Ishikawa (cell line): Measurements from ENCODE around the gene FXYD5.

ENCODE experiments used
- CEBPB ChIP-seq: IDR thresholded peaks from 2 replicates; pipeline ENCODE4 v1.6.1; 2012
- CREB1 ChIP-seq: IDR thresholded peaks from 2 replicates; pipeline ENCODE4 v1.6.1; 2012; ENCODE audit warnings: low read depth
- EGR1 ChIP-seq: IDR thresholded peaks from 2 replicates; pipeline ENCODE4 v1.6.1; 2012
- EP300 ChIP-seq: IDR thresholded peaks from 2 replicates; pipeline ENCODE4 v1.6.1; 2012; ENCODE audit warnings: borderline replicate concordance
- FOXM1 ChIP-seq: IDR thresholded peaks from 2 replicates; pipeline ENCODE4 v1.6.1; 2012; ENCODE audit warnings: low read depth, borderline replicate concordance
- NFIC ChIP-seq: IDR thresholded peaks from 2 replicates; pipeline ENCODE4 v1.6.1; 2012
- RAD21 ChIP-seq: IDR thresholded peaks from 2 replicates; pipeline ENCODE4 v1.6.1; 2012; ENCODE audit warnings: low read depth
- REST ChIP-seq: IDR thresholded peaks from 2 replicates; pipeline ENCODE4 v1.6.1; 2012; ENCODE audit warnings: low read depth, mild to moderate bottlenecking
- TAF1 ChIP-seq: IDR thresholded peaks from 2 replicates; pipeline ENCODE4 v1.6.1; 2012; ENCODE audit warnings: low read depth, mild to moderate bottlenecking
- TCF12 ChIP-seq: IDR thresholded peaks from 2 replicates; pipeline ENCODE4 v1.6.1; 2012; ENCODE audit warnings: low read depth
- TEAD4 ChIP-seq: IDR thresholded peaks from 2 replicates; pipeline ENCODE4 v1.6.1; 2012
- YY1 ChIP-seq: IDR thresholded peaks from 2 replicates; pipeline ENCODE4 v1.6.1; 2012; ENCODE audit warnings: low read depth
- ZBTB7A ChIP-seq: IDR thresholded peaks from 2 replicates; pipeline ENCODE4 v1.6.1; 2012; ENCODE audit warnings: low read depth
- TF ChIP-seq, protein P1 (sequence below): IDR thresholded peaks from 2 replicates; pipeline ENCODE4 v1.6.1; 2012
- TF ChIP-seq, protein P2 (sequence below): IDR thresholded peaks from 2 replicates; pipeline ENCODE4 v1.6.1; 2012

FXYD5 gene

DNA sequence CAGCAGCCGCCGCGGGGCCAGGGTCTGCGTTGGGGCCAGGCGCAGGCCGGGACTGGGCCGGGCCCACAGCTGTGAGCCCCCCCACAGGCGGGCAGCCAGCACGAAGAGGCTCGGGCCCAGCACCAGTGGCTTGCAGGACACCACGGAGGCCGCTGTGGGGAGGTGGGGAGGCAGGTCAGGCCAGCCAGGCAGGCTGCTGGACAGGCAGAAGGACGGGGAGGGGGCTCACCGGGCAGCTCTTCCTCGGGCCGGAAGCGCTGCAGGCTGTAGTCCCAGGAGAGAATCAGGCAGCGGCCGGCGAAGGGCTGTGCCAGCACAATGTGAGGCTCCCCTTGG lies 27.9 kb upstream of the FXYD5 start:
- no peak for TF ChIP-seq TEAD4
- TF ChIP-seq YY1 = no peak
- no peak for TF ChIP-seq CREB1
- TF ChIP-seq NFIC = no peak
- TF ChIP-seq, protein P1, sequence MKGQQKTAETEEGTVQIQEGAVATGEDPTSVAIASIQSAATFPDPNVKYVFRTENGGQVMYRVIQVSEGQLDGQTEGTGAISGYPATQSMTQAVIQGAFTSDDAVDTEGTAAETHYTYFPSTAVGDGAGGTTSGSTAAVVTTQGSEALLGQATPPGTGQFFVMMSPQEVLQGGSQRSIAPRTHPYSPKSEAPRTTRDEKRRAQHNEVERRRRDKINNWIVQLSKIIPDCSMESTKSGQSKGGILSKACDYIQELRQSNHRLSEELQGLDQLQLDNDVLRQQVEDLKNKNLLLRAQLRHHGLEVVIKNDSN = no peak
- TF ChIP-seq FOXM1 = no peak
- no peak for TF ChIP-seq EP300
- no peak for TF ChIP-seq RAD21
- no peak for TF ChIP-seq TCF12

- TF ChIP-seq EP300 = no peak
- no peak for TF ChIP-seq TEAD4
- no peak for TF ChIP-seq CEBPB
- TF ChIP-seq REST = no peak
- TF ChIP-seq CREB1 = no peak
- TF ChIP-seq FOXM1 = no peak
- no peak for TF ChIP-seq NFIC
- TF ChIP-seq, protein P2, sequence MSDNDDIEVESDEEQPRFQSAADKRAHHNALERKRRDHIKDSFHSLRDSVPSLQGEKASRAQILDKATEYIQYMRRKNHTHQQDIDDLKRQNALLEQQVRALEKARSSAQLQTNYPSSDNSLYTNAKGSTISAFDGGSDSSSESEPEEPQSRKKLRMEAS = no peak
- no peak for TF ChIP-seq YY1
Observed at GRCh38 chr19:35127871-35128270, 26.7 kb upstream of the FXYD5 start.

DNA sequence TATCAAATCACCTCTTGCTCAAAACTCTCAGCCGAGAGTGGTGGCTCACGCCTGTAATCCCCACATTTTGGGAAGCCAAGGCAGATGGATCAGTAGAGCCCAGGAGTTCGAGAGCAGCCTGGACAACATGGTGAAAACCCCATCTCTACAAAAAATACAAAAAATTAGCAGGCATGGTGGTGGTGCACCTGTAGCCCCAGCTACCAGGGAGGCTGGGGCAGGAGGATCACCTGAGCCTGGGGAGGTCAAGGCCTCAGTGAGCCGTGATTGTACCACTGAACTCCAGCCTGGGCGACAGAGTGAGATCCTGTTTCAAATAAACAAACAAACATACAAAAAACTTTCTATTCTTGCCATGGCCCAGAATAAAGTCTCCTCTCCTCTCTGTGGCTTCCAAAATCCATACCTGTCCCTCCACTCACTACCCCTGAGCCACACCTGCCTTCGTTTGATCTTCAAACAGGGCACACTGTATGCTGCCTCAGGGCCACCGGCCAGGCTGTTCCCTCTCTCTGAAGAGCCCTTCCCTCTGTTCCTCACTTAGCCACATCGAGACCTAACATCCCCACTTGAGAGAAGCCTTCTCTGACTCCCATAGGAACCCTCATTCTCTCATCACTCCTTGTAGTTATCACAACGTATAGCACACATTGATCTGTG lies 26.0 kb upstream of the FXYD5 start:
- TF ChIP-seq, protein P1 = no peak
- TF ChIP-seq ZBTB7A = no peak
- TF ChIP-seq CEBPB = no peak
- TF ChIP-seq NFIC = no peak
- TF ChIP-seq, protein P2 = no peak
- no peak for TF ChIP-seq RAD21
- no peak for TF ChIP-seq CREB1
- TF ChIP-seq REST = no peak
- no peak for TF ChIP-seq EP300
- TF ChIP-seq TCF12 = no peak
- TF ChIP-seq YY1 = no peak
- no peak for TF ChIP-seq FOXM1
- no peak for TF ChIP-seq TEAD4
- no peak for TF ChIP-seq EGR1

DNA sequence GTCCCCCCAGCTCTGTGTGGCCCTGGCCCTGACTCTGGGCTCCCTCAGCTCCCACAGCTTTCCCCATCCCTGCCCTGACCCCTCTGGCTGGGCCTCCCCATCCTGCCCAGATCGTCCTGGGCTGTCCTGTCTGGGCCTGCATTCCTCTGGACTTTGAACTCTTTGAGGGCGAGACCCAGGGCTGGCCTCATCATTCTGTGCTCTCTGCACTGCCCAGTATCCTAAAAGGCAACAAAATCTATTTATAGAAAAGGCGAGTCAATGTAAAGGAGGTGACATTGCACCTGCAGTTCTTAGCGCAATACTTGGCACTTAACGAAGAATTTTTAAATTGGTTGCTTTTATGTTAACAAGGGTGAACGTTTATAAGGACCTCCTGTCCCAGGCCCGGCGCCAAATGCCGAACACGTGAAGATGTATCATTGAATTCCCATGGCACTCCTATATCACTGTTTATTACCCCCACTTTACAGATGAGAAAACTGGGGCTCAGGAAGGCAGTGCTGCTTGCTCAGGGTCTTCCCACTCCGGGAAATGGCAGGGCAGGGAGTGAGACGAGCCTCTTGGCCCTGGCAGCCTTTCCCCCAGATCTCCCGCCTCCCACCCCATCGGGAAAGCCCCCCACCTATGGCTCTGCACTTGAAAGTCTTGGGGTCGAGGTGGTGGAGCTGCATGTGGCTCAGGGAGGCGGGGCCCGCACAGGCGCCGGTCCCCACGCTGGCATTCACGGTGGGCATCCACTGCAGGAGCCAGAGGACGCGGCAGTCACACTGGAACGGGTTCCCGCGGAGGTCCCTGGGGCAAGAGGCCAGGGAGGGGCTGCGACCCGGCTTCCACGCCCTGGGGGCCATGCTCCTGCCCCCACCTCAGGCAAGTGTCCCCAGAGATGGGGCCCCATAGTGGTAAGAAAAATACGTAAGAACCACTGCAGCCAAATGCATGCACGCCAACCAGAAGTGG lies 23.5 kb upstream of the FXYD5 start:
- TF ChIP-seq, protein P1 = no peak
- no peak for TF ChIP-seq NFIC

GRCh38 chr19:35132254-35132653 lies 22.3 kb upstream of the FXYD5 start:
- TF ChIP-seq ZBTB7A = no peak
- TF ChIP-seq YY1 = no peak
- TF ChIP-seq CREB1 = no peak
- TF ChIP-seq TEAD4 = no peak
- TF ChIP-seq RAD21 = no peak
- no peak for TF ChIP-seq REST
- TF ChIP-seq TAF1 = no peak
- TF ChIP-seq FOXM1 = no peak
- no peak for TF ChIP-seq NFIC
- TF ChIP-seq EGR1 = no peak
- TF ChIP-seq, protein P2 = no peak
- TF ChIP-seq TCF12 = no peak
- TF ChIP-seq EP300 = no peak
- TF ChIP-seq CEBPB = no peak
- TF ChIP-seq, protein P1 = no peak
